K562 treated with DMSO at 1 percent for 48 hours (cell line): ENCODE results near the gene OTX2. TPM values are rescaled to one million over a fixed set of nuclear protein-coding genes. Genes with fewer than 3 reads are reported as not detected.

Experiments used
- total RNA-seq: library from RNA; unstranded; fragments of 300-600 nt; gene quantifications from 2 replicates; pipeline ENCODE4 v1.2.3, GENCODE V29; 2022; ENCODE audit warnings: low replicate concordance; ENCODE audit errors: extremely low read depth

OTX2 gene
- not detected in 2 replicates for total RNA-seq

GRCh38 chr14:56810147-56810719 is at the start of gene OTX2:
Gene OTX2, minus strand, starts transcription at chr14:56810479. Its CDS starts 5,023 bp downstream, at chr14:56805456.

Other genes with a start within 250 kb of the OTX2 start
- not detected in 2 replicates for gene TMEM260, start 230.7 kb downstream of the OTX2 start, total RNA-seq